ENCODE measurements around the gene GCSAM. TPM values are rescaled to one million over a fixed set of nuclear protein-coding genes. Genes with fewer than 3 reads are reported as not detected.

Gene GCSAM, protein sequence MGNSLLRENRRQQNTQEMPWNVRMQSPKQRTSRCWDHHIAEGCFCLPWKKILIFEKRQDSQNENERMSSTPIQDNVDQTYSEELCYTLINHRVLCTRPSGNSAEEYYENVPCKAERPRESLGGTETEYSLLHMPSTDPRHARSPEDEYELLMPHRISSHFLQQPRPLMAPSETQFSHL
- not detected in 2 replicates for total RNA-seq
- not detected in 2 replicates for polyA plus RNA-seq
- not detected in 2 replicates for polyA plus RNA-seq (2011; cell fraction: cytosol; rRNA removed)
- not detected in 2 replicates for polyA plus RNA-seq (2011; cell fraction: nucleus; rRNA removed)
- 0.16 and 0.37 TPM in 2 replicates for polyA plus RNA-seq (2012)
- not detected in 2 replicates for polyA minus RNA-seq
- polyA minus RNA-seq (2011; cell fraction: cytosol; rRNA and poly(A)+ RNA removed): not detected
- polyA minus RNA-seq (2011; cell fraction: nucleus; rRNA and poly(A)+ RNA removed): not detected in 2 replicates
- percentile 7 among the genes with signal in this experiment for Bru-seq, nascent RNA
- BruChase-seq, experiment 1, labeled RNA remaining after a 6-hour chase: not detected
- BruChase-seq, experiment 2, labeled RNA remaining after a 2-hour chase: not detected
- long read RNA-seq: 0 reads

DNA sequence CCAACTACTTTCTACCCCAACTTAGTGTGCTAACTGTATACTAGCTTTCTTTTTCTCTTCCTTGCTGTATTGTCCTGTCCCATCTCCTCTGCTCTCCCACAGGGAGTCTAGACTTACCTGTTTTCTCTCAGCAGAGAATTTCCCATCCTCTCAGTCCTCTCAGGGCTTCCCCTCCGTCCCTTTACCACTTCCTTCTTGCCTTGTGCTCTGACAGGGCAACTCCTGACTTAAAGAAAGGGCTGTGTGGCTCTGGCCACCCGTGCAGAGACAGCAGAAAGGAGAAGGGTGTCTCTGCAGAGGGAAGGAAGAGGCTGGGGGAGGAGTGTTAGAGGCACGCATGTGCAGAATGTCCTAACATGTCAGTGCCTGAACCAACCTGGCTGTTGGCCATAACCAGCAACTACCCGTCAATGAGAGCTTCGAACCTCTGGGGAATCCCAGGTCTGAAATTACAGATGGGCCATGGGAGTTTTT lies at the start of gene GCSAM:
Gene GCSAM (minus strand): TSS at position 274 of the 474 bp plus-strand sequence. CDS start 128 bp downstream, at position 146.
- Histone ChIP-seq H3K9me3 (replicated peaks; ENCODE audit: control insufficient read depth, insufficient read depth, low read length) (no peaks in the 10 kb centered on the region), H3K4me3 (replicated peaks in 1 of 3; ENCODE audit: insufficient read depth in 1 of 3, low read depth in 1 of 3, low read length in 3 of 3) (no peak within 1 kb of the TSS), H3K9me1 (replicated peaks; ENCODE audit: control insufficient read depth, extremely low read depth, insufficient read depth, low read length) (no peaks in the 10 kb centered on the region), H3K27me3 (ENCODE audit: control insufficient read depth in 2 of 2, insufficient read depth in 2 of 2, low read length in 2 of 2) (no peaks in the 10 kb centered on the region), H4K20me1 (replicated peaks; ENCODE audit: control insufficient read depth, extremely low read depth, insufficient read depth, low read length) (no peaks in the 10 kb centered on the region), H3K79me2 (ENCODE audit: control insufficient read depth, insufficient read depth, low read length) (no peaks in the 10 kb centered on the region), H3K9ac (replicated peaks; ENCODE audit: extremely low read depth, insufficient read depth, low read length) (no peak within 1 kb of the TSS), H2AFZ (ENCODE audit: low read depth, low read length) (no peak within 1 kb of the TSS), H3K36me3 (ENCODE audit: control insufficient read depth in 2 of 2, extremely low read depth in 1 of 2, insufficient read depth in 2 of 2, low read length in 2 of 2) (no peaks in the 10 kb centered on the region), H3K4me1 (ENCODE audit: control insufficient read depth, extremely low read depth, insufficient read depth, low read length) (no peaks in the 10 kb centered on the region), H3K4me2 (ENCODE audit: insufficient read depth, low read length) (no peak within 1 kb of the TSS), H3K27ac (ENCODE audit: insufficient read depth, low read depth, low read length) (no peak within 1 kb of the TSS)
- intact Hi-C loops (cut with micrococcal nuclease): no loop called here
- TF ChIP-seq, protein P1, sequence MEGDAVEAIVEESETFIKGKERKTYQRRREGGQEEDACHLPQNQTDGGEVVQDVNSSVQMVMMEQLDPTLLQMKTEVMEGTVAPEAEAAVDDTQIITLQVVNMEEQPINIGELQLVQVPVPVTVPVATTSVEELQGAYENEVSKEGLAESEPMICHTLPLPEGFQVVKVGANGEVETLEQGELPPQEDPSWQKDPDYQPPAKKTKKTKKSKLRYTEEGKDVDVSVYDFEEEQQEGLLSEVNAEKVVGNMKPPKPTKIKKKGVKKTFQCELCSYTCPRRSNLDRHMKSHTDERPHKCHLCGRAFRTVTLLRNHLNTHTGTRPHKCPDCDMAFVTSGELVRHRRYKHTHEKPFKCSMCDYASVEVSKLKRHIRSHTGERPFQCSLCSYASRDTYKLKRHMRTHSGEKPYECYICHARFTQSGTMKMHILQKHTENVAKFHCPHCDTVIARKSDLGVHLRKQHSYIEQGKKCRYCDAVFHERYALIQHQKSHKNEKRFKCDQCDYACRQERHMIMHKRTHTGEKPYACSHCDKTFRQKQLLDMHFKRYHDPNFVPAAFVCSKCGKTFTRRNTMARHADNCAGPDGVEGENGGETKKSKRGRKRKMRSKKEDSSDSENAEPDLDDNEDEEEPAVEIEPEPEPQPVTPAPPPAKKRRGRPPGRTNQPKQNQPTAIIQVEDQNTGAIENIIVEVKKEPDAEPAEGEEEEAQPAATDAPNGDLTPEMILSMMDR (IDR thresholded peaks at IDR 0.05; ENCODE audit: extremely low read depth in 1 of 2, insufficient read depth in 1 of 2, low read depth in 1 of 2, low read length in 2 of 2): no peak
- TF ChIP-seq MYC (IDR thresholded peaks at IDR 0.05; ENCODE audit: low read depth, low read length) (no peak), GATA2 (IDR thresholded peaks at IDR 0.05; ENCODE audit: insufficient read depth, insufficient read length, low read depth, low read length) (no peak), JUN (IDR thresholded peaks at IDR 0.05; ENCODE audit: borderline replicate concordance, insufficient read depth, insufficient read length, low read depth) (no peak), EZH2 (IDR thresholded peaks at IDR 0.05; ENCODE audit: borderline replicate concordance, low read depth, low read length, severe bottlenecking) (no peak), POLR2A (IDR thresholded peaks at IDR 0.05; ENCODE audit: low read depth, low read length) (no peak), POLR2AphosphoS5 (IDR thresholded peaks at IDR 0.05; ENCODE audit: insufficient read depth, low read depth, low read length) (no peak), FOS (IDR thresholded peaks at IDR 0.05; ENCODE audit: borderline replicate concordance, insufficient read depth, low read length) (no peak)
- TF ChIP-seq, protein P2, sequence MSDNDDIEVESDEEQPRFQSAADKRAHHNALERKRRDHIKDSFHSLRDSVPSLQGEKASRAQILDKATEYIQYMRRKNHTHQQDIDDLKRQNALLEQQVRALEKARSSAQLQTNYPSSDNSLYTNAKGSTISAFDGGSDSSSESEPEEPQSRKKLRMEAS (IDR thresholded peaks at IDR 0.05; ENCODE audit: insufficient read depth, insufficient read length): no peak
- BruUV-seq (replicated peaks): no TSS peak
- dilution Hi-C loops (cut with MboI; ENCODE audit: extremely low pct_ligation_motif_present, low sequenced_read_pairs): no loop called here
- ChIA-PET POLR2A (no interaction called here), CTCF (interaction anchor here (0.9 kb wide), 1 partner anchor 21 kb away, joined by 5 read pairs; no protein-coding TSS in a partner anchor)
- DNase-seq (ENCODE audit: low read depth, low spot score) (no peak), FAIRE-seq (no peak)

Data from endothelial cell of umbilical vein (primary cell).